ENCODE results near the gene AKT3.

AKT3 gene

GRCh38 chr1:243449373-243449772 lies 400.7 kb downstream of the AKT3 start:
- H2BK5ac ChIP-seq (ENCODE audit: low read depth, low read length, poor library complexity), result no peak overlapping the region
- H3K79me1 ChIP-seq (ENCODE audit: low read length), result no peaks in the 10 kb centered on the region
- no peak overlapping the region for H4K12ac ChIP-seq (ENCODE audit: low read depth, low read length)
- no peak overlapping the region for H3K4me3 ChIP-seq (ENCODE audit: low read depth, low read length)
- H3K27me3 ChIP-seq (ENCODE audit: insufficient read depth, low read length), result no peaks in the 10 kb centered on the region
- no peak overlapping the region for H2AK5ac ChIP-seq (ENCODE audit: low read length)
- no peak overlapping the region for H3K4ac ChIP-seq (ENCODE audit: low read depth, low read length)
- no CpG with 5 or more reads among the region's 6 CpGs for WGBS (ENCODE audit: extremely low coverage, insufficient coverage, insufficient read length)
- H2AFZ ChIP-seq (ENCODE audit: insufficient read depth, low read length, poor library complexity), result no peak overlapping the region
- H3K23ac ChIP-seq (ENCODE audit: low read length), result no peak overlapping the region
- no peak overlapping the region for H3K14ac ChIP-seq (ENCODE audit: low read length)
- H3K79me2 ChIP-seq (ENCODE audit: control insufficient read depth, insufficient read depth, low read length, poor library complexity), result no peaks in the 10 kb centered on the region
- H3K4me1 ChIP-seq (ENCODE audit: control insufficient read depth in 1 of 2, insufficient read depth in 2 of 2, low read length in 2 of 2), result no peaks in the 10 kb centered on the region
- H2BK12ac ChIP-seq (ENCODE audit: low read length), result no peak overlapping the region
- H3K9ac ChIP-seq (ENCODE audit: low read length), result no peak overlapping the region
- no peak for DNase-seq
- H2BK120ac ChIP-seq (ENCODE audit: insufficient read depth, low read length, poor library complexity), result no peak overlapping the region
- no peak overlapping the region for H3K27ac ChIP-seq (ENCODE audit: low read depth, low read length)
- no peak overlapping the region for H3K18ac ChIP-seq (ENCODE audit: low read length)
- H3K9me3 ChIP-seq (ENCODE audit: insufficient read depth, low read depth, low read length), result no peaks in the 10 kb centered on the region
- H4K91ac ChIP-seq (ENCODE audit: low read depth, low read length), result no peak overlapping the region
- no peak overlapping the region for H4K8ac ChIP-seq (ENCODE audit: low read depth, low read length)
- no peak overlapping the region for H3K4me2 ChIP-seq (ENCODE audit: low read length)
- peaks cover 0 to 2% of the 10 kb centered on the region in 2 experiments for H3K36me3 ChIP-seq (ENCODE audit: control insufficient read depth in 1 of 2, insufficient read depth in 2 of 2, low read length in 2 of 2)

- H3K4me1 ChIP-seq (ENCODE audit: control insufficient read depth in 1 of 2, insufficient read depth in 2 of 2, low read length in 2 of 2), result no peaks in the 10 kb centered on the region
- H2BK12ac ChIP-seq (ENCODE audit: low read length), result no peak overlapping the region
- H2AK5ac ChIP-seq (ENCODE audit: low read length), result no peak overlapping the region
- H3K9me3 ChIP-seq (ENCODE audit: insufficient read depth, low read depth, low read length), result no peaks in the 10 kb centered on the region
- no peak overlapping the region for H2BK120ac ChIP-seq (ENCODE audit: insufficient read depth, low read length, poor library complexity)
- H3K27me3 ChIP-seq (ENCODE audit: insufficient read depth, low read length), result no peaks in the 10 kb centered on the region
- no CpG with 5 or more reads among the region's 4 CpGs for WGBS (ENCODE audit: extremely low coverage, insufficient coverage, insufficient read length)
- H3K36me3 ChIP-seq (ENCODE audit: control insufficient read depth in 1 of 2, insufficient read depth in 2 of 2, low read length in 2 of 2), result peaks cover 0 to 2% of the 10 kb centered on the region in 2 experiments
- no peaks in the 10 kb centered on the region for H3K79me2 ChIP-seq (ENCODE audit: control insufficient read depth, insufficient read depth, low read length, poor library complexity)
- H3K18ac ChIP-seq (ENCODE audit: low read length), result no peak overlapping the region
- no peak overlapping the region for H4K91ac ChIP-seq (ENCODE audit: low read depth, low read length)
- H2AFZ ChIP-seq (ENCODE audit: insufficient read depth, low read length, poor library complexity), result no peak overlapping the region
- H3K4me3 ChIP-seq (ENCODE audit: low read depth, low read length), result no peak overlapping the region
- no peaks in the 10 kb centered on the region for H3K79me1 ChIP-seq (ENCODE audit: low read length)
- H3K9ac ChIP-seq (ENCODE audit: low read length), result no peak overlapping the region
- DNase-seq, result peak; percentile 82 to 84
- H4K12ac ChIP-seq (ENCODE audit: low read depth, low read length), result no peak overlapping the region
- H3K27ac ChIP-seq (ENCODE audit: low read depth, low read length), result no peak overlapping the region
- no peak overlapping the region for H4K8ac ChIP-seq (ENCODE audit: low read depth, low read length)
- H3K14ac ChIP-seq (ENCODE audit: low read length), result no peak overlapping the region
- H3K4ac ChIP-seq (ENCODE audit: low read depth, low read length), result no peak overlapping the region
- H2BK5ac ChIP-seq (ENCODE audit: low read depth, low read length, poor library complexity), result no peak overlapping the region
- H3K23ac ChIP-seq (ENCODE audit: low read length), result no peak overlapping the region
- H3K4me2 ChIP-seq (ENCODE audit: low read length), result no peak overlapping the region
Measured at GRCh38 chr1:243447844-243448243, 402.2 kb downstream of the AKT3 start.

DNA sequence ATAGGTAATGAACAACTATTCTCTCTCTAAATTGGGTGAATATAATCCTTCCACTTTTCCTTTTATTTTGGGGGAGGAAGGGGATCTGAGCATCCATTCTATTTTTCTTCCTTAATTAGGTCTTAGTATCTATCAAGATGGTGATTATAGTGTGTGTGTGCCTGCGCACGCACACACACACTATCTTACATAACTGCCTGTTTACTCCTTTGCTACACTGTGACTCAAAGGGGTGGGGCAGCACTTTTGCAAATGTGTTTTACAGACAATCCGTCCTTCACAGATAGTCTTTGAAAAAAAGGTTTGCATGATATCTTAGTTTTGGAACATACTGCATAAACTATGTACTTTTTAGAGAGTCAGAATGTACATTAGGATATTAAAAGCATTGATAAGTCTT lies 402.7 kb downstream of the AKT3 start:
- no peak overlapping the region for H3K9ac ChIP-seq (ENCODE audit: low read length)
- no peak overlapping the region for H2BK12ac ChIP-seq (ENCODE audit: low read length)
- peaks cover 0 to 2% of the 10 kb centered on the region in 2 experiments for H3K36me3 ChIP-seq (ENCODE audit: control insufficient read depth in 1 of 2, insufficient read depth in 2 of 2, low read length in 2 of 2)
- no peak overlapping the region for H3K4ac ChIP-seq (ENCODE audit: low read depth, low read length)
- H2AFZ ChIP-seq (ENCODE audit: insufficient read depth, low read length, poor library complexity), result no peak overlapping the region
- H3K27me3 ChIP-seq (ENCODE audit: insufficient read depth, low read length), result no peaks in the 10 kb centered on the region
- H3K14ac ChIP-seq (ENCODE audit: low read length), result no peak overlapping the region
- no peak overlapping the region for H4K12ac ChIP-seq (ENCODE audit: low read depth, low read length)
- H3K4me2 ChIP-seq (ENCODE audit: low read length), result no peak overlapping the region
- DNase-seq, result peak; percentile 17 to 49
- no peak overlapping the region for H4K91ac ChIP-seq (ENCODE audit: low read depth, low read length)
- no peak overlapping the region for H3K27ac ChIP-seq (ENCODE audit: low read depth, low read length)
- H2BK120ac ChIP-seq (ENCODE audit: insufficient read depth, low read length, poor library complexity), result no peak overlapping the region
- H3K79me1 ChIP-seq (ENCODE audit: low read length), result no peaks in the 10 kb centered on the region
- no peak overlapping the region for H3K4me3 ChIP-seq (ENCODE audit: low read depth, low read length)
- no CpG with 5 or more reads among the region's 3 CpGs for WGBS (ENCODE audit: extremely low coverage, insufficient coverage, insufficient read length)
- peaks cover 0 to under 1% of the 10 kb centered on the region in 2 experiments for H3K4me1 ChIP-seq (ENCODE audit: control insufficient read depth in 1 of 2, insufficient read depth in 2 of 2, low read length in 2 of 2)
- no peak overlapping the region for H4K8ac ChIP-seq (ENCODE audit: low read depth, low read length)
- no peak overlapping the region for H2AK5ac ChIP-seq (ENCODE audit: low read length)
- no peak overlapping the region for H3K23ac ChIP-seq (ENCODE audit: low read length)
- no peaks in the 10 kb centered on the region for H3K9me3 ChIP-seq (ENCODE audit: insufficient read depth, low read depth, low read length)
- H2BK5ac ChIP-seq (ENCODE audit: low read depth, low read length, poor library complexity), result no peak overlapping the region
- no peak overlapping the region for H3K18ac ChIP-seq (ENCODE audit: low read length)
- no peaks in the 10 kb centered on the region for H3K79me2 ChIP-seq (ENCODE audit: control insufficient read depth, insufficient read depth, low read length, poor library complexity)

DNA sequence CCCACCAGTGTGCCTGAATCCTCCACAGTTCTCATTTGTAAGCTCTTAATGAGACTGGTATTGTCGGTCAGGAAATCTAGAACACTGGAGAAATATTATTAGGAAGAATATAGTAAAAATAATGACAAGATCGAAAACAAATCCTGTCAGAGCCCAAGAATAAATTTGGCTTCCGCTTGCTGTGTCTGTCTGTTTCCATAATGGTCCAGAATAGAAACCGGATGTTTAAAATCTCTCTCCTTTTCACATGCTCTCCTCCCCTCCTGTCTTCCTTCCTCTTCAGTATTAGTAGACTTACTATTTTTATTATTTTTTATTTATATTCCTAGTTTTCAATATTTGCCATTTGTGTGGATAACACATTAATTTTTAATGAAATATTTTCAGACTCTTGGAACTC lies 406.5 kb downstream of the AKT3 start:
- no peak overlapping the region for H4K91ac ChIP-seq (ENCODE audit: low read depth, low read length)
- no peak overlapping the region for H3K23ac ChIP-seq (ENCODE audit: low read length)
- no peaks in the 10 kb centered on the region for H3K79me2 ChIP-seq (ENCODE audit: control insufficient read depth, insufficient read depth, low read length, poor library complexity)
- H2BK120ac ChIP-seq (ENCODE audit: insufficient read depth, low read length, poor library complexity), result no peak overlapping the region
- no peak overlapping the region for H2BK12ac ChIP-seq (ENCODE audit: low read length)
- peaks cover 2 to 4% of the 10 kb centered on the region in 2 experiments for H3K4me1 ChIP-seq (ENCODE audit: control insufficient read depth in 1 of 2, insufficient read depth in 2 of 2, low read length in 2 of 2)
- no peaks in the 10 kb centered on the region for H3K79me1 ChIP-seq (ENCODE audit: low read length)
- H3K4ac ChIP-seq (ENCODE audit: low read depth, low read length), result no peak overlapping the region
- H3K9me3 ChIP-seq (ENCODE audit: insufficient read depth, low read depth, low read length), result no peaks in the 10 kb centered on the region
- DNase-seq, result no peak
- H4K8ac ChIP-seq (ENCODE audit: low read depth, low read length), result no peak overlapping the region
- no peak overlapping the region for H2AFZ ChIP-seq (ENCODE audit: insufficient read depth, low read length, poor library complexity)
- H3K4me2 ChIP-seq (ENCODE audit: low read length), result no peak overlapping the region
- H3K36me3 ChIP-seq (ENCODE audit: control insufficient read depth in 1 of 2, insufficient read depth in 2 of 2, low read length in 2 of 2), result peaks cover 0 to 2% of the 10 kb centered on the region in 2 experiments
- H4K12ac ChIP-seq (ENCODE audit: low read depth, low read length), result no peak overlapping the region
- H2AK5ac ChIP-seq (ENCODE audit: low read length), result no peak overlapping the region
- H3K18ac ChIP-seq (ENCODE audit: low read length), result no peak overlapping the region
- no CpG with 5 or more reads among the region's 4 CpGs for WGBS (ENCODE audit: extremely low coverage, insufficient coverage, insufficient read length)
- H3K4me3 ChIP-seq (ENCODE audit: low read depth, low read length), result no peak overlapping the region
- H3K9ac ChIP-seq (ENCODE audit: low read length), result no peak overlapping the region
- H3K14ac ChIP-seq (ENCODE audit: low read length), result no peak overlapping the region
- H2BK5ac ChIP-seq (ENCODE audit: low read depth, low read length, poor library complexity), result no peak overlapping the region
- H3K27ac ChIP-seq (ENCODE audit: low read depth, low read length), result no peak overlapping the region
- no peaks in the 10 kb centered on the region for H3K27me3 ChIP-seq (ENCODE audit: insufficient read depth, low read length)
